ENCODE measurements around the gene SRA1.
"Not testable (repeated sequence)": the region's sequence is repeated elsewhere in the genome, so short reads cannot be mapped to it uniquely, and the experiment has no call there.

- not testable (repeated sequence) for TF ChIP-seq CTCF (IDR thresholded peaks at IDR 0.05; ENCODE audit: insufficient read depth, low read length); GABPA (IDR thresholded peaks at IDR 0.05; ENCODE audit: low read depth); POLR2AphosphoS5 (IDR thresholded peaks at IDR 0.05; ENCODE audit: low read depth); SPI1 (IDR thresholded peaks at IDR 0.05; ENCODE audit: borderline replicate concordance, low read depth)
- TF ChIP-seq, protein P1, sequence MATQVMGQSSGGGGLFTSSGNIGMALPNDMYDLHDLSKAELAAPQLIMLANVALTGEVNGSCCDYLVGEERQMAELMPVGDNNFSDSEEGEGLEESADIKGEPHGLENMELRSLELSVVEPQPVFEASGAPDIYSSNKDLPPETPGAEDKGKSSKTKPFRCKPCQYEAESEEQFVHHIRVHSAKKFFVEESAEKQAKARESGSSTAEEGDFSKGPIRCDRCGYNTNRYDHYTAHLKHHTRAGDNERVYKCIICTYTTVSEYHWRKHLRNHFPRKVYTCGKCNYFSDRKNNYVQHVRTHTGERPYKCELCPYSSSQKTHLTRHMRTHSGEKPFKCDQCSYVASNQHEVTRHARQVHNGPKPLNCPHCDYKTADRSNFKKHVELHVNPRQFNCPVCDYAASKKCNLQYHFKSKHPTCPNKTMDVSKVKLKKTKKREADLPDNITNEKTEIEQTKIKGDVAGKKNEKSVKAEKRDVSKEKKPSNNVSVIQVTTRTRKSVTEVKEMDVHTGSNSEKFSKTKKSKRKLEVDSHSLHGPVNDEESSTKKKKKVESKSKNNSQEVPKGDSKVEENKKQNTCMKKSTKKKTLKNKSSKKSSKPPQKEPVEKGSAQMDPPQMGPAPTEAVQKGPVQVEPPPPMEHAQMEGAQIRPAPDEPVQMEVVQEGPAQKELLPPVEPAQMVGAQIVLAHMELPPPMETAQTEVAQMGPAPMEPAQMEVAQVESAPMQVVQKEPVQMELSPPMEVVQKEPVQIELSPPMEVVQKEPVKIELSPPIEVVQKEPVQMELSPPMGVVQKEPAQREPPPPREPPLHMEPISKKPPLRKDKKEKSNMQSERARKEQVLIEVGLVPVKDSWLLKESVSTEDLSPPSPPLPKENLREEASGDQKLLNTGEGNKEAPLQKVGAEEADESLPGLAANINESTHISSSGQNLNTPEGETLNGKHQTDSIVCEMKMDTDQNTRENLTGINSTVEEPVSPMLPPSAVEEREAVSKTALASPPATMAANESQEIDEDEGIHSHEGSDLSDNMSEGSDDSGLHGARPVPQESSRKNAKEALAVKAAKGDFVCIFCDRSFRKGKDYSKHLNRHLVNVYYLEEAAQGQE (IDR thresholded peaks at IDR 0.05; ENCODE audit: insufficient replicate concordance, low read depth), result not testable (repeated sequence)
Observed at GRCh38 chr5:140593070-140593469, 35.8 kb upstream of the SRA1 start.

All from HL-60 (cell line).